Suppressor macrophage (primary cell): ENCODE data around the gene KIR3DL2.
"Not testable (repeated sequence)": the region's sequence is repeated elsewhere in the genome, so short reads cannot be mapped to it uniquely, and the experiment has no call there.

ENCODE experiments used
- DNase-seq, 4 experiments: peaks; one replicate each; pipeline ENCODE4 v3.0.0-alpha.2; 2020 to 2022

The KIR3DL2 gene

DNA sequence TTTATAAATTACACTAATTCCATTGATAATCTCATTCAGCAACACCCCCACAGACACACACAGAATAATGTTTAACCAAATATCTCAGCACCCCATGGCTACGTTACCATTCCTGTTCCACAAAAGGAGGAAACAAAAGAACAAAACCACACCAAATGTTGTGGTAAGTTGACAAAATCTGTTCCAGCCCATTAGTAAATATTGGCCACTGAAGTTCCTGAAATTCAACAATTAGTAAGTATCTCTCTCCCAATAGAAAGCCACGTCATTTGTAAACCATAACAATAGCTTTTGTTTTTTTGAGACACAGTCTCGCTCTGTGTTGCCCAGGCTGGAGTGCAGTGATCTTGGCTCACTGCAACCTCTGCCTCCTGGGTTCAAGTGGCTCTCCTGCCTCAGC lies 21.5 kb downstream of the KIR3DL2 start:
- peak in 3 of 4 experiments; percentile 16 to 63 (median 58) for DNase-seq

DNA sequence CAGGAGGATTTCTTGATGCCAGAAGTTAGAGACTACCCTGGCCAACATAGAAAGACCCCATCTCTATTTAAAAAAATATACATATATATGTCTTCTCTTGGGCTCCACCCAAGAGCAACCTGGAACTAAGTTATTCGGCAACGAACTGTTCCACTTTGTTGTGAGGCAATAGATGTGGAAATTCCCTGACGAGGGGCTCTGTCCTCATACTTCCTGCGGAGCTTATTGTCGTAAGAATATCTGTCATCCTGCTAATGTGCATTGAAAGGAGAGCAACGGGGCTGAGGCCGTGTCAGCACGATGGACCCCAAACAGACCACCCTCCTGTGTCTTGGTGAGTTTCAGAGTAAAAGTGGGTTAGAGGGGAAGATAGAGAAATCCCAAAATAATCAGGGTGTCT lies 23.7 kb downstream of the KIR3DL2 start, which contains the start of gene FCAR:
Gene FCAR, plus strand, starts transcription at position 246 of the 400 bp plus-strand sequence. Its CDS starts 55 bp downstream, at position 301.
- peak; percentile 82 to 92 (median 88) for DNase-seq

DNA sequence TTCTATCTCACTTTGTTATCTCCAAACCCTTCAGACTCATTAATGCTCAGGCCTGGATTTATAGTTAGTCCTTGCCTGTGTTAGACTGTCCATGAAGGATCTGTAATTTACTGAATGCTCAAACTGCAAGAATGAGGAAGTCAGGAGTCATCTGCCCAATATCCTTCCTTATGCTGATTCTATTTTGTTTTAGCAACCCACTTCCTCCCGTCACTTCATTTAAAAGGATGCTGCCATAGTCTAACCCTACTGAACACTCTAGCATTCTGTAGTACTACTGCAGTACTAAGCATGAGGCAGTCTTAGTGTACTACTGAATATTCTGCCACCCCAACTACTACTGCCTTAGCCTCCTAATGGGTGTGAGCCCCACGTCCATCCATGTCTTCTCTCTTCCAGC lies 25.3 kb downstream of the KIR3DL2 start:
- peak; percentile 59 to 89 (median 78) for DNase-seq

DNA sequence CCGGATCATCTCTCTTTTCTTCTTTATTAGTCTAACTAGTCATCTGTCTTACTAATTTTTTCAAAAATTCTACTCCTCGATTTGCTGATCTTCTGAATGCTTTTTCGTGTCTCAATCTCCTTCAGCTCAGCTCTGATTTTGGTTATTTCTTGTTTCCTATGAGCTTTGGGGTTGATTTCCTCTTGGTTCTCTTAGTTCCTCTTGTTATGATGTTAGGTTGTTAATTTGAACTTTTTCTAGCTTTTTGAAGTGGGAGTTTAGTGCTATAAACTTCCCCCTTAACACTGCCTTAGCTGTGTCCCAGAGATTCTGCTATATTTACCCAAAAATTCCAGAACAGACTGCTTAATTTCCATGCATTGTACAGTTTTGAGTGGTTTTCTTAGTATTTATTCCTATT lies 27.2 kb downstream of the KIR3DL2 start:
- DNase-seq: peak in 3 of 4 experiments; percentile 56 to 84 (median 81)

DNA sequence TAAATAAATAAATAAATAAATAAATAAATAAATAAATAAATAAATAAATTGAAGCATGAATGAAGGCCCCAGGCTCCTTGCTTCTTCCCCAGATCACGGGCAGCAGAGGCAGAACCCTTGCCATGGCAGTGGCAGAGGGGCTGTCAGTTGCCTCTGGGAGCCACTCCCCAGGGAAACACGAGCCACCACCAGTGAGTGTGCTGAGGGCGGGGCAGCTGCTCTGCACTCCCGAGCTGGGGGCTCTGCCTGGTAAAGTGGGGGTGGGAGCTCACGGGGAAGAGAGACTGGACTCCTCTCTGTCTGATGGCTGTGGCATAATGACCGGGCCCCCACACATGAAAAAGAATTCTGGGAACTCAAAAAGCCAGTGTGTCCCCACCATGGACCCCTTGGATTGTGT lies 31.6 kb downstream of the KIR3DL2 start:
- DNase-seq: no peak

DNA sequence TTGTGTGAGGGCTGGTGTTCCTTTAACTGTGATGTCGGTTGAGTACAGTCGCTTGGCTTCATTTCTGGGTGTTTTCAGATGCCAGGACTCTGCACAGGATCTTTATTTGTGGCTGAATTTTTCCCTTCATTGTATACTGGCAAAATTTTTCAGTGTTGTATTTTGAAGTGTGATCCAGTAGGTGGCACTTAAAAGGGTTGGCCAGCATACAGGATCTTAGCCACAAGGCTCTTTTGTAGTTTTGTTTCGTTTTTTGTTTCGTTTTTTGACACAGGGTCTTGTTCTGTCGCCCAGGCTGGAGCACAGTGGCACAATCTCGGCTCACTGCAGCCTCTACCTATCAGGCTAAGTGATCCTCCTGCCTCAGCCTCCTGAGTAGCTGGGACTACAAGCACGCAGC lies 32.5 kb downstream of the KIR3DL2 start:
- peak in 3 of 4 experiments; percentile 36 to 53 (median 52) for DNase-seq

DNA sequence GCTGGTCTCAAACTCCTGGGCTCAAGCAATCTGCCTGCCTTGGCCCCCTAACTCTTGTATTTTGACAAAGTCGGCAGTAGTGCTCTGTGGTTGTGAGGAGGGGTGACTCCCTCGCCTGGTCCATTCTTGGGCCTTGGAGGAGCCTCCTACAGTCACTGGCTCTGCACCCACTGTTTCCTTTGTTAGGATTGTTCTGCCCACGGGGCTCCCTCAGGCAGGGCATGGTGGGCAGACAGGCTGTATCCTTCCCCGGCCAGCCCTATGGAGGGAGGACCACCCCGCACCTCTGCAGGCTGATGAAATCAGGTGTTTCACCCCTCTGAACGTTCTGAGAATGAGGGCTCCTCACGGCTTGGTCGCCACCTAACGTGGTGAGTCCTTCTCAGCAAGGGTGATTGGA lies 33.0 kb downstream of the KIR3DL2 start:
- no peak for DNase-seq

DNA sequence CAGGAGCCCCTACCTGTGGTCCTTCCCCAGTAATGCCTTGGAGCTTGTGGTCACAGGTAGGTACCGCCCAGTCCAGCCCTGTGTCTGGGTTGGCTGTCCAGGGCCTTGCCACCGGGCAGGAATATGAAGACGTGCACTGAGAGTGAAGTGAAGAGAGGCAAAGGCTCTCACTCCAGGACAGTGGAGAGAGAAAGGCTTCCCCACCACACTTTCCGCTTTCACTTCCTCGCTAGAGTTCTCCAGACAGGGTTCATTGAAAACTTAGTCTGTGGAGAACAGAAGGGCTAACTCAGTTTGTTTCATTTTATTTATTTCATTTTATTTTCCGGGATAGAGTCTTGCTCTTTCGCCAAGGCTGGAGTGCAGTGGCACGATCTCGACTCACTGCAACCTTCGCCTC lies 38.0 kb downstream of the KIR3DL2 start:
- peak; percentile 18 to 54 (median 34) for DNase-seq

DNA sequence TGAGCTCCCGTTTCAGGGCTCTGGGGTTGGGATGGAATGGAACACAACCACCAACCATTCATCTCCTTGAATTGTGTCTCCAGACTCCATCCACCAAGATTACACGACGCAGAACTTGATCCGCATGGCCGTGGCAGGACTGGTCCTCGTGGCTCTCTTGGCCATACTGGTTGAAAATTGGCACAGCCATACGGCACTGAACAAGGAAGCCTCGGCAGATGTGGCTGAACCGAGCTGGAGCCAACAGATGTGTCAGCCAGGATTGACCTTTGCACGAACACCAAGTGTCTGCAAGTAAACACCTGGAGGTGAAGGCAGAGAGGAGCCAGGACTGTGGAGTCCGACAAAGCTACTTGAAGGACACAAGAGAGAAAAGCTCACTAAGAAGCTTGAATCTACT lies 39.3 kb downstream of the KIR3DL2 start:
- DNase-seq: no peak

DNA sequence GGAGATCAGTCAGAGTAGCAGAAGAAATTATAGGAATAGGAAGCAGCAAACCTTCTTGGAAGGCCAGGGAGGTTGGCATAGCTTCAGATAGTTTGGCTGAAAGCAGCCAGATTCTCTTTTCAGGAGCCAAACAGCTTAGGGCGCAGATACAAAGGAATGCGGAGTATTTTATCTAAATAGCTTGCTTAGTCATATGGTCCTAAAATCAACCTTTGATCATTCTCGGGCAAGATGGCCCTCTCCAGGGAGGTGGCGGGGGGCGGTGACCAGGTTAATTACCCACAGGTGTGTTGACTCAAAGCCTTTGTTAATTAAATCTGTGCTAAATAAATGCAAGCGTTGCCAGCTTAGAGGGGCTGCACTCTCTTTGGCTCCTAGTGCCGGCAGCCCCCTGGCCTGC lies 43.2 kb downstream of the KIR3DL2 start:
- DNase-seq: no peak

DNA sequence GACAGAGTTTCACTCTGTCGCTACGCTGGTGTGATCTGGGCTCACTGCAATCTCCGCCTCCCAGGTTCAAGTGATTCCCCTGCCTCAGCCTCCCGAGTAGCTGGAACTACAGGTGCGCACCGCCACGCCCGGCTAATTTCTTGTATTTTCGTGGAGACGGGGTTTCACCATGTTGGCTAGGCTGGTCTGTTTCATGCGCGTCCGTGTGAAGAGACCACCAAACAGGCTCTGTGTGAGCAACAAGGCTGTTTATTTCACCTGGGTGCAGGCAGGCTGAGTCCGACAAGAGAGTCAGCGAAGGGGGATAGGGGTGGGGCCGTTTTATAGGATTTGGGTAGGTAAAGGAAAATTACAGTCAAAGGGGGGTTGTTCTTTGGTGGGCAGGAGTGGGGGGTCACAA lies 43.9 kb downstream of the KIR3DL2 start:
- DNase-seq: not testable (repeated sequence)

DNA sequence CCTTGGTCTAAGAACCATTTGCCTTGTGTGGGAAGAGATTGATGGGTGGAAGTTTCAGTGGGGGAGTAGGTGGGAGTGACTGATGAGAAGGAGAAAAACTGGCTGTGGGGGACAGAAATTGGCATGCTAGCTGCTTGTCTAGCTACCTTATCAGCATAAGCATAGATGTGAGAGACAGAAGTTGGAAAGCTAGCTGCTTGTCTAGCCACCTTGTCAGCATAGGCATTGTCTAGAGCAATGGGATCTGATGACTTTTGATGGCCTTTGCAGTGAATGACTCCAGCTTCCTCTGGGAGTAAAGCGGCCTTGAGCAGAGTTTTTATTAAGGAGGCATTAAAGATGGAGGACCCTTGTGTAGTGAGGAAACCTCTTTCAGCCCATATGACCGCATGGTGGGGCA lies 45.8 kb downstream of the KIR3DL2 start:
- DNase-seq: no peak

DNA sequence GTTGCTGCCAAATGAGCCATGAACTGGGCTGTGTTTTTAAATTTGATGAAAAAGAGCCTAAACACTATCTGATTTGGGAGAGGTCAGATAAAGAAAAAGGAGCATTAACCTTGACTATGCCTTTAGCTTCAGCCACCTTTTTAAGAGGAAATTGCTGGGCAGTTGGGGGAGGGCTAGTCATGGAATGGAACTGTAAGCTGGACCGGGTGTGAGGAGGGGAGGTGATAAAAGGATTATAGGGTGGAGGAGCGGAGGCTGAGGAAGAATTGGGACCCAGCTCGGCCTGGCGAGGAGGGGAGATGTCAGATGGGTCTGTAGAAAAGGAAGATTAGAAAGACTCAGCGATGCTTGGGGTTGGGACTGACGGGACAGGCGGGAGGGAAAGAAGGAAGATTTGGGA lies 48.4 kb downstream of the KIR3DL2 start:
- not testable (repeated sequence) for DNase-seq

DNA sequence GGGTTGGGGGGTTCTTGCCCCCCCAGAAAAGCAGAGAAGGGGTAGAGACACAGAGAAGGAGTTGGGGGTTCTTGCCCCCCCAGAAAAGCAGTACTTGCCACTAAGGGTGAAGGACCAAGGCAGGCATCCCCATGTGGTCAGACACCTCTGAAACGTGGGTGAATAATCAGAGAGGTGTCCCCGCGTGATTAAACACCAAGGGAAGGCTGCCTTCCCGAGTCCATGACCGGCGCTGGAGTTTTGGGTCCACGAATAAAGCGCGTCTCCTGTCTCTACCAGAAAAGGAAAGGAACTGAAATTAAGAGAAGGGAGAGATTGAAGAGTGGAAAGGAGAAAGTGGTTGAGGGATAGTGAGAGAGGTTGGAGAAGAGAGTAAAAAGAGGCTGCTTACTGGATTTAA lies 49.4 kb downstream of the KIR3DL2 start:
- not testable (repeated sequence) for DNase-seq

DNA sequence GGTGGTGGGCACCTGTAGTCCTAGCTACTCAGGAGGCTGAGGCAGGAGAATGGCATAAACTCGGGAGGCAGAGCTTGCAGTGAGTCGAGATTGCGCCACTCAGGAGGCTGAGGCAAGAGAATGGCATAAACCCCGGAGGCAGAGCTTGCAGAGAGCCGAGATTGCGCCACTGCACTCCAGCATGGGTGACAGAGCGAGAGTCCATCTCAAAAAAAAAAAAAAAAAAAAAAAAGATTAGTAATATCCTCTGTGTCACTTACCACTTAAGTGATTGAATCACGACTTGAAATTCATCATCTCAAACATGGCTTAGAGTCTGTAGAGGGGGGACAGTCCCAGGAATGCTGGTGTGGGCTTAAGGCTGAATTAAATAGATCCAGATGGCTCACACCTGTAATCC lies 50.9 kb downstream of the KIR3DL2 start:
- peak; percentile 83 to 91 (median 89) for DNase-seq

DNA sequence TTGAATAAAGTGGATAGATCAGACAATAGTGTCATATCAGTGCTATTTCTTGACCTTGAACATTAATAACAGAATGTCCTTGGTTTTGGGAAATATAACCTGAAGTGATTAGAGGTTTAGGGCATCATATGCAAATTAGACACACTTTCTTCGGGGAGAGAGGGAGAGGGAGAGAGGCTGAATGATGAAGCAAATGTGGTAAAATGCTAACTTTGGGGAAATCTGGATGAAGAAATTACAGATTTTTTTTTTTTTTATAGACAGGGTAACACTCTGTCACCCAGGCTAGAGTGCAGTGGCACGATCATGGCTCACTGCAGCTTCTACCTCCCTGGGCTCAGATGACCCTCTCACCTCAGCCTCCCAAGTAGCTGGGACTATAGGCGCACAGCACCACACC lies 51.8 kb downstream of the KIR3DL2 start:
- DNase-seq: no peak

DNA sequence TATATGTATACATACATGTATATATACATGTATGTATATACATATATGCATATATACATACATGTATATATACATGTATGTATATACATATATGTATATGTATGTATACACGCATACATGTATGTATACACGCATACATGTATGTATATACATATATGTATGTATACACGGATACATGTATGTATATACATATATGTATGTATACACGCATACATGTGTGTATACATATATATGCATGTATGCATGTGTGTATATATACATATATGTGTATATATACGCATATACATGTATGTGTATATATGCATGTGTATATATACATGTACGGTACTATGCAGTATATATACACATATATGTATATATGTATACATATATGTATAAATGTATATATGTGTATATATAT lies 53.1 kb downstream of the KIR3DL2 start:
- no peak for DNase-seq

DNA sequence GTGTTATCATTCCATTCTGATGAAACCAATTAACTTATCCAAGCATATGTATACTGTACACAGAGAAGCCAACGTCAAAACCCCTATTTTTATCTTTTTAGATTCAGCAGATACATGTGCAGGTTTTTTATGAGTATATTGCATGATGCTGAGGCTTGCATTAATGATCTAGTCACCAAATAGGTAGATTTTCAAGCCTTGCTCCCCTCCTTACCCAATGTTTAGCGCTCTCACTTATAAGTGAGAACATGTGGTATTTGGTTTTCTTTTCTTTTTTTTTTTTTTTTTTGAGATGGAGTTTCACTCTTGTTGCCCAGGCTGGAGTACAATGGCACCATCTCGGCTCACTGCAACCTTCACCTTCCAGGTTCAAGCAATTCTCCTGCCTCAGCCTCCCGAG lies 54.0 kb downstream of the KIR3DL2 start:
- not testable (repeated sequence) for DNase-seq

DNA sequence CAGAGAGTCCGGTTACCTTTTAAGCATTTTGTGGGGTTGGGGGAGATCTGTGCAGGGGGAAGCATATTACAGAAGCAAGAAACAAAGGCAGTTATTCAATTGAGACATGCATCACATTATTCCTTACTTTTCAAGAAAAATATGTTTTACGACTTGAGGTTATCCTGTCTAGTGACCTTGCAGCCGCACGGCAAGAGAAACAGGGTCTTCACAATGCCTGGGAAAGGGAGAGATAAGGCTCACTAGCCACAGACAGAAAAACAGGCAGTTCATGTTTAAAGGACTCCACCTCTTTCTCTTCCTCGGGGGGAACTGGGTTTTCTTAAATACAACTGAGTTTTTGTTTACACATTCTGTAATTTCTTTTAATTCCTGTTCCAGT lies 55.2 kb downstream of the KIR3DL2 start:
- DNase-seq: no peak

DNA sequence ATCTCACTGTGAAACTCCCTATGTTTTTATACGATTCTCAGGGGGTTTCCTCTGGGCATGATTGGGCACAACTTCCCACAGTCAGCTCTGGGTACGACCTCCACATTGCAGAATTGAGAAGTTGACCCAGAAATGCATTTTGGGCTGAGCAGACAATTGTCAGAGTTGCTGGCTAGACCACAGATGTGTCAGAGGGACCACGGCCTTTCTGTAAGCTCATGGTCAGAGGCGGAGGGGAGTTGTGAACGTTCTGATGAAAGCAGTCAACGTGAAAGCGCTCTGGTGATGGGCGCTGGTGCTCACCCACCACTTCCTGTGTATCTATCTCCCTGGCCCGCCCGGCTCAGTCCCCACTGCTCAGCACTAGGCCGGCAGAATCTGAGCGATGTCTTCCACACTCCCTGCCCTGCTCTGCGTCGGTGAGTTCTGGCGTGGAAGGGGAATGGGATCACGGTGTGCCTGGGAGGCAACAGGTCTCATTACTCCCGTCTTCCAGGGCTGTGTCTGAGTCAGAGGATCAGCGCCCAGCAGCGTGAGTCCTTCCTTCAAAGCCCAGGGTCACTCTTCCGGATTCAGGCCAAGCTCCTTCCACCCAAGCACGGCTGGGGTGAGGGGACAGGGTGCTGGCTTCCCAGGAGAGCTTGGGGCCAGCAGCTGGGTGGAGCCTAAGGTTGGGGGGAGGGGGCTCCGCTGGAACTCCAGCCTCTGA lies 55.7 kb downstream of the KIR3DL2 start, which contains the start of gene NCR1:
Gene NCR1, plus strand, starts transcription at position 346 of the 709 bp plus-strand sequence. Its CDS starts 40 bp downstream, at position 386.
- peak; percentile 57 to 79 (median 66) for DNase-seq

DNA sequence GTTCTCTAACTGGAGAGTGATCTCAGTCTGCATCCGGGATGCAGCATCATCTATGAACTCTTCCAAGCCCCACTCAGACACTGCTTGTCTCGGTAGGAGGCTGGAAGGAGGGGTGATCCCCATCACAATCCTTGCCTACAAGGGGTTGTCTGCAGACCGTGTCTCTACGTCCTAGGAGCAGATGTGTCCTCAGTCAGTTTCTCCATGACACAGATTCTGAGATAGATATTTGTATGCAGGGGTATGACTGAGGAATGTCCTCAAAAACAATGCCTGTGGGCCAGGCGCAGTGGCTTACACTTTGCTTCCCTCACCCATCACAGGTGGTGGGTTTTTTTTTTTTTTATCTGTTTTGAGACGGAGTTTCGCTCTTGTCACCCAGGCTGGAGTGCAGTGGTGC lies 56.6 kb downstream of the KIR3DL2 start:
- DNase-seq: no peak

DNA sequence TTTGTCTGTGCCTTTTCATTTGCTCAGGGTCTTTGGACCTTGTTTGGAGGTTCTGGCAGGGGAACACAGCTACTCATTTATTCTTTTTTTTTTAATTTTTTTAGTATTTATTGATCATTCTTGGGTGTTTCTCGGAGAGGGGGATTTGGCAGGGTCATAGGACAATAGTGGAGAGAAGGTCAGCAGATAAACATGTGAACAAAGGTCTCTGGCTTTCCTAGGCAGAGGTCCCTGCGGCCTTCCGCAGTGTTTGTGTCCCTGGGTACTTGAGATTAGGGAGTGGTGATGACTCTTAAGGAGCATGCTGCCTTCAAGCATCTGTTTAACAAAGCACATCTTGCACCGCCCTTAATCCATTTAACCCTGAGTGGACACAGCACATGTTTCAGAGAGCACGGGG lies 57.7 kb downstream of the KIR3DL2 start:
- DNase-seq: not testable (repeated sequence)
